Kidney (tissue), 22 donors: Measurements from ENCODE around the gene CCDC9. TPM values are rescaled to one million over a fixed set of nuclear protein-coding genes. Genes with fewer than 3 reads are reported as not detected.

Experiments used
- DNase-seq, 5 donors: peaks; one replicate each; pipeline ENCODE4 v3.0.0-alpha.2; 2013 to 2020
- FAIRE-seq: peaks from 2 replicates; lab custom pipeline; 2012; peaks lifted over from hg19 to GRCh38; lab: Jason Lieb, UNC
- H3K27ac ChIP-seq, 2 donors: one replicate each; pipeline ENCODE4 v1.7.0; 2013; ENCODE audit warnings: low read depth in 2 of 2, low read length in 2 of 2, inconsistent platforms in 1 of 2
- H3K27me3 ChIP-seq: one replicate; pipeline ENCODE4 v1.7.1; 2013; ENCODE audit warnings: low read length, inconsistent platforms; ENCODE audit not compliant: control insufficient read depth, insufficient read depth
- H3K36me3 ChIP-seq, 3 donors: one replicate each; pipeline versions ENCODE4 v1.7.0 to v1.7.1; 2013; ENCODE audit warnings: low read length in 3 of 3, control low read depth in 1 of 3, inconsistent platforms in 1 of 3; ENCODE audit not compliant: insufficient read depth in 3 of 3, control insufficient read depth in 2 of 3
- H3K4me1 ChIP-seq, 3 donors: one replicate each; pipeline versions ENCODE4 v1.7.0 to v1.7.1; 2013; ENCODE audit warnings: low read length in 3 of 3, inconsistent platforms in 1 of 3, low read depth in 1 of 3; ENCODE audit not compliant: control insufficient read depth in 2 of 3, insufficient read depth in 2 of 3
- H3K4me3 ChIP-seq, 3 donors: one replicate each; pipeline versions ENCODE4 v1.7.0 to v1.8.1; 2013; ENCODE audit warnings: low read length in 3 of 3, control low read depth in 1 of 3, inconsistent platforms in 1 of 3
- H3K9ac ChIP-seq, 3 donors: one replicate each; pipeline versions ENCODE4 v1.7.0 to v1.7.1; 2013; ENCODE audit warnings: low read length in 3 of 3, control low read depth in 1 of 3, inconsistent platforms in 1 of 3
- H3K9me3 ChIP-seq, 3 donors: one replicate each; pipeline versions ENCODE4 v1.7.0 to v1.7.1; 2013; ENCODE audit warnings: low read length in 3 of 3, control low read depth in 1 of 3, inconsistent platforms in 1 of 3; ENCODE audit not compliant: control insufficient read depth in 2 of 3, insufficient read depth in 1 of 3
- intact Hi-C: fragments of 100-400 bp; cut with DNase I; formaldehyde crosslinking; loops from one replicate; pipeline ENCODE4 v1.11.1; 2022
- long read RNA-seq, 10 donors: library from polyadenylated mRNA in 1 of 10; unstranded in 1 of 10; transcript quantifications; one replicate each; pipeline ENCODE4 v2.0.0 and lab custom pipeline, GENCODE V29; 2021 to 2026
- polyA plus RNA-seq: library from polyadenylated mRNA; stranded (reverse); fragments of 350-450 nt; fragmentation: Illumina TruSeq; extraction: RNeasy Lipid Tissue Mini Kit (QIAGEN cat#74804); gene quantifications from one replicate; pipeline ENCODE4 v1.2.3, GENCODE V29; 2014; ENCODE audit warnings: low read depth, low replicate concordance; ENCODE audit not compliant: insufficient read depth
- total RNA-seq: library from RNA; stranded (reverse); fragmentation: NEBNext Ultra II Directional; extraction: Animal tissue kit (Norgen Biotek cat#: 25700); gene quantifications from one replicate; pipeline ENCODE4 v1.2.1, GENCODE V29; 2021
- TF ChIP-seq, protein P1 (sequence below): IDR thresholded peaks from 3 replicates; pipeline ENCODE4 v1.5.1; 2012; ENCODE audit warnings: mild to moderate bottlenecking, moderate library complexity, borderline replicate concordance; ENCODE audit not compliant: insufficient read depth; ENCODE audit errors: extremely low read depth
- donor health status: control.
- donor health status: control.
- donor health status: control.
- donor health status: control.
- donor health status: control.
- donor health status: DM: yes; HTN: yes; CAD: no.
- donor health status: Normal renal cell carcinoma (clear cell type).

CCDC9 gene
- total RNA-seq (49.0 TPM), polyA plus RNA-seq (14.0 TPM)
- long read RNA-seq, donor 1, partial matches to known transcripts = 0 of 1 reads
- long read RNA-seq, donor 1, other reads (novel, unspliced or antisense) = 0 of 1 reads
- long read RNA-seq, donor 2, partial matches to known transcripts = 0 of 2 reads
- long read RNA-seq, donor 2, other reads (novel, unspliced or antisense) = 0 of 2 reads
- long read RNA-seq, donor 3, partial matches to known transcripts = 0 of 1 reads
- long read RNA-seq, donor 3, other reads (novel, unspliced or antisense) = 0 of 1 reads
- long read RNA-seq, donor 4, partial matches to known transcripts = 0 of 3 reads
- long read RNA-seq, donor 4, other reads (novel, unspliced or antisense) = 0 of 3 reads
- long read RNA-seq, donor 5 = 0 reads
- long read RNA-seq, donor 6, partial matches to known transcripts = 0 of 2 reads
- long read RNA-seq, donor 6, other reads (novel, unspliced or antisense) = 0 of 2 reads
- long read RNA-seq, donor 7, transcript CCDC9-201 (12 exons, 2,093 nt) = major isoform, 9 of 25 reads
- long read RNA-seq, donor 7, partial matches to known transcripts = 9 of 25 reads
- long read RNA-seq, donor 7, other reads (novel, unspliced or antisense) = 7 of 25 reads
- long read RNA-seq, donor 8, partial matches to known transcripts = 0 of 1 reads
- long read RNA-seq, donor 8, other reads (novel, unspliced or antisense) = 0 of 1 reads
- long read RNA-seq, donor 9 = 0 reads
- long read RNA-seq, donor 10, partial matches to known transcripts = 0 of 3 reads
- long read RNA-seq, donor 10, other reads (novel, unspliced or antisense) = 0 of 3 reads

DNA sequence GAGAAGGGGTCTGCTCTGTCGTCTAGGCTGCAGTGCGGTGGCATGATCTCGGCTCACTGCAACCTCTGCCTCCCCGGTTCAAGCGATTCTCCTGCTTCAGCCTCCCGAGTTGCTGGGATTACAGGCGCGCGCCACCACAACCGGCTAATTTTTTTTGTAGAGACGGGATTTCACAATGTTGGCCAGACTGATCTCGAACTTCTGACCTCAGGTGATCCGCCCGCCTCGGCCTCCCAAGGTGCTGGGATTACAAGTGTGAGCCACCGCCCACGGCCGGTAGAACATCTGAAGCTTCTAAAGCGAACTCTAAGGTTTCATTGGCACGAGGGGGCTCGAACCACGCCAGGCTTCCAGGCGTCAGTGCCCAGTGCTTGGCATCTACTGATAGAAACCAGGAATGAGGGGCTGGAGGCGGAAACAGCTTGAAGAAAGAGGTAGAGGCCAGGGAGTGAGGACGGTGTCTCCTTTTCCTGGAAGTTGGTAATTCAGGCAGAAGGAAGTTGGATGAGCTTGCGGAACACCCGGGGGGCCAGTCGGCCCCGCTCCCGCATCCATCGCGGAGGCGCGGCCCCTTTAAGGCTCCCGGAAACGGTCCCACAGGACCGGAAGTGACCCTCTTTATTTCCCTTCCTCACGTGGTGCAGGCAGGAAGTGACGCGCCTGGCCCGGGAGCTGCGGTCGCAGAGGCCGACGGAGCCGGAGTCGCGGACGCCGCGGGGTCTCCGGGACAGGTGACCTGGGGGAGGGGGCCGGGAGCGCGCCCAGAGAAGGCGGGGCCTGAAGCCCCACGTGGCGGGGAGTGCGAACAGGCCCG lies at the start of gene CCDC9:
TSS of gene CCDC9 (plus strand) at position 647 of the 814 bp plus-strand sequence. CDS start 1,876 bp downstream, outside the sequence.
- Histone ChIP-seq H3K9ac (peak within 1 kb of the TSS; percentile 78 to 95 (median 94)), H3K4me1 (peaks cover 2 to 12% (median 8%) of the 10 kb centered on the region in 3 donors), H3K27me3 (no peaks in the 10 kb centered on the region), H3K4me3 (peak within 1 kb of the TSS; percentile 71 to 98 (median 94)), H3K36me3 (peaks cover 0 to 17% (median 12%) of the 10 kb centered on the region in 3 donors), H3K9me3 (no peaks in the 10 kb centered on the region), H3K27ac (peak within 1 kb of the TSS; percentile 91 to 92)
- DNase-seq (peak; percentile 98 to 99 (median 99)), FAIRE-seq (no peak)
- TF ChIP-seq, protein P1, sequence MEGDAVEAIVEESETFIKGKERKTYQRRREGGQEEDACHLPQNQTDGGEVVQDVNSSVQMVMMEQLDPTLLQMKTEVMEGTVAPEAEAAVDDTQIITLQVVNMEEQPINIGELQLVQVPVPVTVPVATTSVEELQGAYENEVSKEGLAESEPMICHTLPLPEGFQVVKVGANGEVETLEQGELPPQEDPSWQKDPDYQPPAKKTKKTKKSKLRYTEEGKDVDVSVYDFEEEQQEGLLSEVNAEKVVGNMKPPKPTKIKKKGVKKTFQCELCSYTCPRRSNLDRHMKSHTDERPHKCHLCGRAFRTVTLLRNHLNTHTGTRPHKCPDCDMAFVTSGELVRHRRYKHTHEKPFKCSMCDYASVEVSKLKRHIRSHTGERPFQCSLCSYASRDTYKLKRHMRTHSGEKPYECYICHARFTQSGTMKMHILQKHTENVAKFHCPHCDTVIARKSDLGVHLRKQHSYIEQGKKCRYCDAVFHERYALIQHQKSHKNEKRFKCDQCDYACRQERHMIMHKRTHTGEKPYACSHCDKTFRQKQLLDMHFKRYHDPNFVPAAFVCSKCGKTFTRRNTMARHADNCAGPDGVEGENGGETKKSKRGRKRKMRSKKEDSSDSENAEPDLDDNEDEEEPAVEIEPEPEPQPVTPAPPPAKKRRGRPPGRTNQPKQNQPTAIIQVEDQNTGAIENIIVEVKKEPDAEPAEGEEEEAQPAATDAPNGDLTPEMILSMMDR = no peak
- intact Hi-C loops = no loop called here

DNA sequence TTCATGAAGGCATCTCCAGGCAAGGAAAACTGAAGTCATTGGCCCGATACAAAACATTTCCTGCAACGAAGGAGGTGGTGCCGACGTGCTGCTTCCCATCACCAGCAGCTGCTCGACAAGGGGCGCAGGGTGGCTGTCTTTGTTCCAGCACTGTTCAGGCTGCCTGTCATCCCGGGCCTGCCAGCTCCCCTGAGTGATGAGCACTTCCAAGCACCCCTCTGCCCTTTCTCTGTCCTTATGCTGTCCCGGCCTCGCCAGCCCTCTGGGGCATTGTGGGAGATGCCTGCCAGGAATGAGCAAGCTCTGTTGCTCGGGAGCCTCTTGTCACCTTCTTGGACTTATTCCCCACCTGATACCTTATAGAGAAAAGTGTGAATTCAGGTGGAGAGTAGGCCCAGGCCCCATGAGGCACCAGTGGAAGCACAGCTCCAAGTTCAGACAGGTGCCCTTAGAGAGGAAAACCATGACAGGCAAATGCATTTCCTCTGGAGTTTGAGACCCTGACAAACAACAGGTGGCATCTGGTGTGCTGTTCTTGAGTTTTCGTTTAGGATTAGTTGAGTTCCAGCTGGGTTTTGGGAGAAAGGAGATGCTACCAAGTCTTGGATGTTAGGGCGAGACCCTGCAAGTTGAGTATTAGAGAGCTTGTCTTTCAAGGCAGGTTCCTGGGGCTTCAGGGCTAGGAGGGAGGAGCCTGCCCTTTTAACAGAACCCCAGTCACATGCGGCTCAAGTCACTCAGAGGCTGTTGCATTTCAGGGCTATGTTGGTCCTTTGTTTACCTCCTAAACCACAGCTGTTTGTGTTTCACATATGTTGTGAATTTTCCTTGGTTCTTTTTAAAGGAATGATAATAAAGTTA lies 46.8 kb upstream of the CCDC9 start:
- Histone ChIP-seq H3K4me1 (peaks cover 0 to 5% (median 0%) of the 10 kb centered on the region in 3 donors), H3K27ac (no peak overlapping the region), H3K27me3 (no peaks in the 10 kb centered on the region), H3K4me3 (no peak overlapping the region), H3K9me3 (no peaks in the 10 kb centered on the region), H3K36me3 (peaks cover 3 to 20% (median 19%) of the 10 kb centered on the region in 3 donors), H3K9ac (no peak overlapping the region)
- no peak for DNase-seq
- intact Hi-C loops = no loop called here
- FAIRE-seq = no peak
- TF ChIP-seq, protein P1 = no peak

DNA sequence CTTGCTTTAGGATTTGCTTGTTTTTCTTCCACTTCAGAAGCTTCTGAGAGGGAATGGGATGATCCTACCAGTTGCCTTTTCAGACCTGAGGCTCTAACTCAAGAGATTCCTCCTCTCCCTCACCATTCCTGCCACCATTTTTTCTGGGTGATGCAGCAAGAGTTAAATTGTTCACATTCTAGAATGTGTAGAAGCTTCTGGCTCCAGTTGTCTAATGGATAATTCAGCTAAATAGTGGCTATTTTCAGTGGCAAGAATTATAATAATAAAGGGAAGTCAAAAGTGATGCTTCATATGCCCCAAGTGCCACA lies 46.2 kb upstream of the CCDC9 start:
- intact Hi-C loops = no loop called here
- DNase-seq = no peak
- H3K4me1 ChIP-seq = peaks cover 0 to 5% (median 0%) of the 10 kb centered on the region in 3 donors
- H3K9me3 ChIP-seq = no peaks in the 10 kb centered on the region
- TF ChIP-seq, protein P1 = no peak
- no peak overlapping the region for H3K4me3 ChIP-seq
- no peak overlapping the region for H3K9ac ChIP-seq
- peaks cover 3 to 19% (median 16%) of the 10 kb centered on the region in 3 donors for H3K36me3 ChIP-seq
- no peak overlapping the region for H3K27ac ChIP-seq
- FAIRE-seq = no peak
- no peaks in the 10 kb centered on the region for H3K27me3 ChIP-seq
